GM12875 (cell line): ENCODE data around the gene PRSS58.
A peak's percentile ranks its signal among the peaks of the same experiment; 100 is the strongest.

Experiments
- H3K4me3 ChIP-seq: one replicate; pipeline ENCODE4 v1.5.1; 2011; ENCODE audit warnings: low read depth, low read length, control low read depth
- CTCF ChIP-seq: IDR thresholded peaks from 2 replicates; pipeline ENCODE4 v1.5.1; 2011; ENCODE audit warnings: low read depth, mild to moderate bottlenecking, control low read depth, inconsistent platforms, low read length, moderate library complexity, borderline replicate concordance; ENCODE audit not compliant: insufficient read depth

PRSS58 gene, protein sequence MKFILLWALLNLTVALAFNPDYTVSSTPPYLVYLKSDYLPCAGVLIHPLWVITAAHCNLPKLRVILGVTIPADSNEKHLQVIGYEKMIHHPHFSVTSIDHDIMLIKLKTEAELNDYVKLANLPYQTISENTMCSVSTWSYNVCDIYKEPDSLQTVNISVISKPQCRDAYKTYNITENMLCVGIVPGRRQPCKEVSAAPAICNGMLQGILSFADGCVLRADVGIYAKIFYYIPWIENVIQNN

DNA sequence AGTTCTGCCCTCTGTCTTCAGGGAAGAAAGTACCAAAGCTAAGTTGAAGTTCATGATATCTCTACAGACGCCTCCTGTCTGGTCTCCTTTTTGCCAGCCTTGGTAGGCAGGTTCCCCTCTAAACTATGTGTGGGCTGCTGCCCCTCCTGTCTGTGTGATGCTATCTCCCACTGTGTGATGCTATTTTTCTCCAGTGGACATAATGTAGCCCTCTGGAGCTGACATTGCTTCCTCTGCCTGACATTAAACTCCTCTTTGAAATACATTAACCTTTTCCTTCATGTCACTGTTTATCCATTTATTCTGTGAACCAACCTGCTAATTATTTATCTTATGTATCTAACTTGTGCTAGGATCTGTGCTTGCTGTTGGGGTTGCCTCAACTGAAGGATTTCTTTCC, at the start of gene PRSS58:
PRSS58 (minus strand) TSS at position 101 of the 400 bp plus-strand sequence. CDS start 351 bp downstream, outside the sequence.
- no peak within 1 kb of the TSS for H3K4me3 ChIP-seq
- no peak for TF ChIP-seq CTCF

- no peak for TF ChIP-seq CTCF
- no peak overlapping the region for H3K4me3 ChIP-seq
Observed at GRCh38 chr7:142307246-142307900, 49.5 kb upstream of the PRSS58 start.

DNA sequence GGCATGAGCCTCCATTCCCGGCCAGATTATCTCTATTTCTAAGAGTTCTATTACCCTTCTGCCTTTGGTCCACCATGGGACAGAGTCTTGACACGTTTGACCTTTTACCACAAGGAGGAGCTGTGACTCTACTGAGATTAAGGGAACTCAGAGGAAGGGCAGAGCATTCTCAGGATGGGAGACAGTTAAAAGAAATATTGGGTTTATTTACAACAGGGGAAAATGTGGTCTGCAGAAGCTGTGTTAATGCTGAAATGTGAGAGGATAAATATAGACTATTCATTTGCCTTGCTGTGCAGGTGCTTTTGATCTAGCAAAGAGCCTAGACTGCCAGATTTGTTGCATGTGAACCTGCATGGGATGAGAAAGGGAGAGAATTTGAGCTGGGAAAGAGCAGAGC, 45.8 kb upstream of the PRSS58 start:
- TF ChIP-seq CTCF: peak; percentile 38; the same call in 1 of the 2 replicates
- no peak overlapping the region for H3K4me3 ChIP-seq

GRCh38 chr7:142301923-142302550, 44.2 kb upstream of the PRSS58 start:
- peak; percentile 54; the same call in 1 of the 2 replicates for TF ChIP-seq CTCF

DNA sequence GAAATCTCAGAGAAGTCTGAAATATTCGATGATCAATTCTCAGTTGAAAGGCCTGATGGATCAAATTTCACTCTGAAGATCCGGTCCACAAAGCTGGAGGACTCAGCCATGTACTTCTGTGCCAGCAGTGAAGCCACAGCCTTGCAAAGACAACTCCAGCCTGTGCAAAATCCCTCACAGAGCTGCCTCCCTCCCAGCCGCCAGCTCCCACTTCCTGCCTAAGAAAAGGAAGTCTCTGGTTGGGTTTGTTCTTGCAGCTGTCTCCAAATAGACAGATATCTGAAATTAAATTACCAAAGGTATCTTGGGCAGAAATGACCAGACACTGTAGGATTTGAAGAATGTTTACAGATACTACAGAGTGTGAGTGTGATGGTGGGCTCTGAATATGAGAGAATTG, 43.4 kb upstream of the PRSS58 start:
- no peak for TF ChIP-seq CTCF
- H3K4me3 ChIP-seq: no peak overlapping the region

More at GRCh38 chr7:142301923-142302550, 44.2 kb upstream of the PRSS58 start:
- H3K4me3 ChIP-seq: no peak overlapping the region

- TF ChIP-seq CTCF: peak; percentile 57; the same call in 1 of the 2 replicates
- no peak overlapping the region for H3K4me3 ChIP-seq
Observed at GRCh38 chr7:142300689-142301088, 42.8 kb upstream of the PRSS58 start.
